ENCODE data around the gene PCSK4. TPM values are rescaled to one million over a fixed set of nuclear protein-coding genes. Genes with fewer than 3 reads are reported as not detected.

PCSK4 gene
- total RNA-seq, 1 donor from 2014 or later, result 0.59 TPM

- no peak for DNase-seq (ENCODE audit: low read depth, low spot score)
Measured at GRCh38 chr19:1455336-1456120, 34.6 kb downstream of the PCSK4 start.

DNA sequence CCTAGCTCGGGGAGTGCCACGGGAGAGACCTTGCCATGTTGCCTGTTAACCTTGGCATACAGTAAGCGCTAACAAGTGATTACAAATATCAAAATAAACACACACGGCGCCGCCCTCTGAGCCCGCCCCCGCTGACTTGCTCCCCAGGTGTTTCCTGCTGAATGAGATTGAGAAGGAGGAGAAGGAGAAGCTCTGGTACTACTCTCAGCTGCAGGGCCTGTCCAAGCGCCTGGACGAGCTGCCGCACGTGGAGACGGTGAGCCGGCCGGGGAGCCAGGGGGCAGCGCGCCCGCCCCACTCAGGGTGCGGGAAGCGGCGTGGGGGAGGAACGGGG lies 35.2 kb downstream of the PCSK4 start:
- peak; percentile 47 for DNase-seq (ENCODE audit: low read depth, low spot score)

DNA sequence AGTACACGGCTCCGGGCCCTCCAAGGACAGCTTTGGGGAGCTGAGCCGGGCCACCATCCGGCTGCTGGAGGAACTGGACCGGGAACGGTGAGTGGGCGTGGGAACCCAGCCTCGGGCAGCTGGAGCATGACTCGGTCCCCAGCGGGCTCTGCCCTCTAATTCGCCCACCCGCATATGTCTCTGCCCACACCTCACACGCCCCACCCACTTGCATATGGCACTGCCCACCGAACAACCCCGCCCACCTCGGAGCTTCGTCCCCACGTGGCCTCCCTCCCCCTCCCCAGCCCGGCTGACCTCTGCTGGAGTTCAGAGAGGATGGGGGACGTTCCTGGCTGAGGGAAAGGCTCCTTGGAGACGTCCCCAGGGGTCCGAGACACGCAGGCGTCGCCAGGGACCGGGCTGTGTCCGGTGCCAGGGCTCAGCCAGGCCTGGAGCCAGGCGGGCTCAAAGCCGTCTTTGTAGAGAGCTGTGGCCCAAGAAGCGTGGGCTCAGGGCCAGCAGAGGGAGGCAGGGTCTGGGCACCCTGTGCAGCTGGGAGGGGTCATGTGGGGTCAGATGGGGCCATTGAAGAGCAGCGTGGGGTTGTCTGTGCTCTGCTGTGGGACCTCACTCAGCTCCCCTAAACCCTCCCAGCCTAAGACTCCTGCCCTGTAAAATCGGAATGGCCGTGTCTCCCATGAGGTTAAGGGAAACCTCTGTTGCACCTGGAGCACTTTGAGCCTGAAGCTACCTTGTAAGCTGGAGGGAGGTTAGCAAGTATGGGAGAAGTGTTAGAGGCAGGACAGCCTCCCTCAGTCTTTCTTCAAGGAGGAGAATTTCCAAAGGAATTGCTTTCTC lies 36.4 kb downstream of the PCSK4 start:
- no peak for DNase-seq (ENCODE audit: low read depth, low spot score)

DNA sequence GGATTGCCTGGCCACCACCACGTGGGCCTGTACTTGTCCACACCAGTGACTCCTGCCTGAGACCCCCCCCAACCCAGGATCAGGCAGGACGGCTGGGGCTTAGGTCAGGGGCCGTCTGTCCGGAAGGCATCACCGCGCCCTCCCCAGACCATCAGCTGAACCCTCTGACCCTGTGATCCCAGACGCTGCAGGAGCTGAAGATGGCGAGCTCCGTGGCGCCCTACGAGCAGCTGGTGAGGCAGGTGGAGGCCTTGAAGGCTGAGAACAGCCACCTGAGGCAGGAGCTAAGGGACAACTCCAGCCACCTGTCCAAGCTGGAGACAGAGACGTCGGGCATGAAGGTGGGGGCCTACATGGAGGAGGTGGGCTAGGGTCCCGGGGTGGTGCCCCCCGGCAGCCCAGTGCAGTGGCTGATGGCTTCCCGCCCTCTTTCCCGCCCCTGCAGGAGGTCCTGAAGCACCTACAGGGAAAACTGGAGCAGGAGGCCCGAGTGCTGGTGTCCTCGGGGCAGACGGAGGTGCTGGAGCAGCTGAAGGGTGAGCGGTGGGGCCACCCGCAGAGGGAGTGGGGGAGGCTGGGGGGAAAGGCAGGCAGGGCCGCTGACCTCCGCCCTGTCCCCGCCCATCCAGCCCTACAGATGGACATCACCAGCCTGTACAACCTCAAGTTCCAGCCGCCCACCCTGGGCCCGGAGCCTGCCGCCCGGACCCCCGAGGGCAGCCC lies 37.2 kb downstream of the PCSK4 start:
- no peak for DNase-seq (ENCODE audit: low read depth, low spot score)

DNA sequence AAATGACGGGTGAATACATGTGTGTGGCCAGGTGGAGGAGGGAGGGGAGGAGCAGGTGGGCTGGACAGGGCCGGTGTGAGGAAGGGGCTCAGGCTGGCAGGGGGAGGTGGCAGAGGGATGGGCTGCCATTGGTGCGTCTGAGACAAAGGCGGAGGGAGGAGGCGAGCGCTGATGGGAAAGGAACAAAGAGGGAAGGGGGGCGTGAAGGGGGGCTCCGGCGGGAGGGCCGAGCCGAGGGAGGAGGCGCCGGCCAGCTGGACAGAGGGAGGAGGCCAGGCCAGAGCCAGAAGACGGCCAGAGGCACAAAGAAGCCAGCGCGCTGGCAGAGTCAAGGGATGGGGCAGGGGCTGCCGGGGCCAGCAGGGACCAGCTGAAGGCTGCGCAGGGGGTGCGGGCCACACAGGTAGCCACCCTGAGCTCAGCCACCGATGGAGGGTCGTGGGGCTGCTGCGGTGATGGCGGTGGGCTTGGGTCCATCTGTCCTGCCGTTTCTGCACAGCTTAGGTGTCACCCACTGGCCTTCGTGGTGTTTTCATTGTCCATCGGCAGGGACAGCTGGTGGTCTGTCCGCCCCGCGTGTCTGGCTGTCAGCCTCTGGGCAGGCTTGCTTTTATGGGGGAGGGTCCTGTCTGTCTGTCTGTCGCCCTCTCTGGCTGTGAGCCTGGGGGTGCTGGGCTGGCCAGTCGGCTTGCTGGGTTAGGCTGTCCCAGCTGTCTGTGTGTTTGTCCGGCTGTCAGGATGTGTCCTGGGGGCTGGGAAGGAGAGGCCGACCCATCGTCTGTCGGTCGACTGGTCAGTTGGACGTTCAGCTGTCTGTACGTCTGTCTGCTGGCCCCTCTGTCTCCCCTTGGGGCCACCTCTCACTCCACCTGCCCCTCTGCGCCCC lies 38.0 kb downstream of the PCSK4 start:
- DNase-seq (ENCODE audit: low read depth, low spot score), result no peak

GRCh38 chr19:1450735-1451731 lies 39.1 kb downstream of the PCSK4 start:
- no peak for DNase-seq (ENCODE audit: low read depth, low spot score)

DNA sequence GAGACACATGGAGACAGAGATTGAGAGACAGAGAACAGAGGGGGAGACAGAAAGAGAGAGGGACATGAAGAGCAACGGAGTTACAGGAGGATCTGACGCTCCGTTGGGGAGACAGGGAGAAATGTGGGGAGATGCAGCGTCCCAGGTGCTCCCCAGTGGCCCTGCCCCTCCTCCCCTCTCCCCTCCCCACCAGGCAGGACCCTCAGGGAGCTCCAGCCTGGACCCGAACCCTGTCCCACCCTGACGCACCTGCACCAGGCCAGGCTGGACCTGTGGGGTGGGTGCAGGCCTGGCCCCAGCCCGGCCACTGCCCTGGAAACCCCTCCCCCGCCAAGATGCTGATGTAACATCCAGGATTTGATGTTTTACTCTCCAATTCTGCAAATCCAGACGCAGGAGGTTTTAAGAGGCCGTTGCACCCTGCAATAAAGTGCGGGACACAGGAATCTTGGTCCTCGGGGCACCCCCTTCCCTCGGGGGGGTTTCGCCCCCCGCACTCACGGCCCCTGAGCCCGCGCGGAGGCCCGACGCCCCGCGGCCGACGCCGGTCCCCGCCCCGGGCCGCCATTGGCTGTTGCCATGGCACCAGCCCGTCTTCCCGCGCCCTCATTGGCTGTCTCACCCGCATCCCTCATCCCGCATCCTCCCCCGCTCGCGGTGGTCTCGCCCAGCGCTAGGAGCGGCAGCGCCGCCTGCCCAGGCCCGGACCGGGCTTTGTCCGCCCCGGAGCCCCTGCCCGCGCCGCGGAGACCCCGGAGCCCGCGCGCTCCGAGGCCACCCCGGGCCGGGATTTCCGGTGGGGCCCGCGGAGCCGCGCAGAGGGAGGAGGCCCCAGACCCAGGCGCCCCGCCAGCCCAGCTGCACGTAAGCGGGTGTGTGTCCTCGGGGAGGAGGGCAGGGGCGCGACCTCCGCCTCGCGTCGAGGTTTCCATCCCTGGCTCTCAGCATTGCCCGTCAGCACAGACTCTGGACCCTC lies 40.4 kb downstream of the PCSK4 start, which contains the start of gene APC2:
APC2 (plus strand) TSS at position 655 of the 976 bp plus-strand sequence. CDS start 2,881 bp downstream, outside the sequence.
- no peak for DNase-seq (ENCODE audit: low read depth, low spot score)

- DNase-seq (ENCODE audit: low read depth, low spot score), result no peak
Measured at GRCh38 chr19:1447944-1448343, 42.2 kb downstream of the PCSK4 start.

- no peak for DNase-seq (ENCODE audit: low read depth, low spot score)
Measured at GRCh38 chr19:1447504-1447903, 42.6 kb downstream of the PCSK4 start.

GRCh38 chr19:1446713-1447481 lies 43.3 kb downstream of the PCSK4 start:
- DNase-seq (ENCODE audit: low read depth, low spot score), result no peak

- no peak for DNase-seq (ENCODE audit: low read depth, low spot score)
Measured at GRCh38 chr19:1445932-1446712, 44.0 kb downstream of the PCSK4 start.

DNA sequence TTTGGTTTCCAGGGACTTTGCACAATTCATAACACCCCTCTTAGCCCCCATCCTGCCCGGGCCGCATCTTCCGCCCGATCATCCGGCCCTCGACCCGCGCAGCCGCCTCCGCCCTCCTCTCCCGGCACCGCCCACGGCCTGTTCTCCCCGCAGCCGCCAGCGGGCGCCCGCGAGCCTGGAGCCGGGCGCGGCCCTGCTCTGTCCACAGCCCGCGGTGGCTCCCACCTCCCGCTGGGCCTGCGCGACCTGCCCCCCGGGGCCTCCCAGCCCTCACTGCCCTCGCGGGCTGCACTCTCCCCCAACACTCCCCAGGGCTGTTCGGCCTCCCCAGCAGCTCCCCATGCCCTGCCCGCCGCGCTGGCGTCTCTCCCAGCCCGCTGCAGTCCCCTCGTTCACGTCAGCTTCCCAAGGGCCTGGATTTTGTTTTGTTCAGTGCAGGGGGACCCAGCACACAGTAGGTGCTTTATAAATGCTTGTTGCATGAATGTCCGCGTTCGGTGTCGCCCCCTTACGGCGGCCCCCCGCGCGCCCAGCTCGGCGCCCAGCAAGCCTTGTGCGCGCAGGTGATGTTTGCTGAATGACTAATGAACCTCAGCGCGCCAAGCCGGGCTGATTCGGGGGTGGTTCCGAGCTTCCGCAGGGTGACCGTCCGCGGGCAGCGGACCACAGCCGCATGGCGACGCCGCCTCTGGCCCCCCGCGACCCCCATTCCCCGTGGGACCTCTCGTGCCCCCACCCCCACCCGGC lies 44.8 kb downstream of the PCSK4 start:
- DNase-seq (ENCODE audit: low read depth, low spot score), result no peak

GRCh38 chr19:1441677-1442438 lies 48.3 kb downstream of the PCSK4 start:
- no peak for DNase-seq (ENCODE audit: low read depth, low spot score)

GRCh38 chr19:1441022-1441426 lies 49.1 kb downstream of the PCSK4 start:
- DNase-seq (ENCODE audit: low read depth, low spot score), result no peak

DNA sequence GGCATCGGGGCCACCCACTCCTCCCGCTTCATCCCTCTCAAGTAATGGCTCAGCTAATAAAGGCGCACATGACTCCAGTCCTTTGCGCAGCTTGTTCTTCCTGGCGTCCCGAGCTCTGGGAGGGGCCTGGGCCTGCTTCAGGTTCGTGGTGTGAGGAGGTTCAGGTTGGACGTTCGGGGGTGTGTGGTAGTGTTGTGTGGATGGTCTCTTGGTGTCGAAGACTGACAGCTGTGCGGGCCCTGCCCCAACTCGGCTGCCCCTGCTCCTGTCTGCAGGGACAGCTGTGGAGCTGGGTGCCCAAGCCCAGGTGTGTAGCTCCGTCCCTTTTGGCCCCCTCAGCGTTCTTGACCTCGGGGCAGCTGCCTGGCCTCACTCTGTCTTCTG lies 49.7 kb downstream of the PCSK4 start:
- DNase-seq (ENCODE audit: low read depth, low spot score), result no peak
